HepG2 (cell line): ENCODE results near the gene COL25A1. TPM values are rescaled to one million over a fixed set of nuclear protein-coding genes. Genes with fewer than 3 reads are reported as not detected.

Experiments used
- ATAC-seq: fragments of 200-7000 bp; cut with Tn5 transposase; 3 replicates; pipeline ENCODE4 v1.9.1; 2020; ENCODE audit warnings: mild to moderate bottlenecking, moderate library complexity
- BruUV-seq: library from RNA; stranded (reverse); fragments of 400-500 nt; replicated peaks from 2 replicates; lab custom pipeline; 2021; lab: Mats Ljungman, UMichigan
- CTCF ChIA-PET: fragments of 300-600 bp; formaldehyde crosslinking; extraction: SDS; loops from one replicate; lab custom pipeline; 2021; ENCODE audit warnings: low total read pairs, inconsistent platforms, low intra/inter-chr PET ratio; lab: Yijun Ruan, JAX
- POLR2A ChIA-PET: fragments of 350-600 bp; sonication (Branson Sonifier 250); formaldehyde crosslinking; loops from one replicate; lab custom pipeline; 2020; ENCODE audit warnings: antibody characterized with exemption, inconsistent platforms; lab: Yijun Ruan, JAX
- DNase-seq: peaks from one replicate; pipeline ENCODE4 v3.0.0-alpha.2; 2015; ENCODE audit warnings: low spot score
- FAIRE-seq: peaks from 3 replicates; lab custom pipeline; 2011; peaks lifted over from hg19 to GRCh38; lab: Jason Lieb, UNC
- H2AFZ ChIP-seq: one replicate; pipeline ENCODE4 v1.6.1; 2011; ENCODE audit warnings: low read length, inconsistent platforms
- H3K27ac ChIP-seq: fragments of 300-600 bp; 3 replicates; pipeline ENCODE4 v1.8.0; 2011; ENCODE audit warnings: mixed run types, mild to moderate bottlenecking, mixed read lengths, low read length, inconsistent platforms; ENCODE audit not compliant: insufficient read depth; ENCODE audit errors: extremely low read length
- H3K27me3 ChIP-seq, 2 experiments: fragments of 200-600 bp in 1 of 2; 2 replicates in 1 of 2; 3 replicates in 1 of 2; pipeline versions ENCODE4 v1.6.0 to v1.8.0; 2011; ENCODE audit warnings: low read length in 2 of 2, mild to moderate bottlenecking in 2 of 2, moderate library complexity in 2 of 2, inconsistent platforms in 1 of 2; ENCODE audit not compliant: insufficient read depth in 2 of 2, control insufficient read depth in 1 of 2
- H3K36me3 ChIP-seq, 2 experiments: fragments of 200-600 bp in 1 of 2; replicated peaks in 1 of 2; 2 replicates in 1 of 2; 3 replicates in 1 of 2; pipeline versions ENCODE4 v1.5.1 to v1.8.0; 2011; ENCODE audit warnings: low read length in 2 of 2, inconsistent platforms in 1 of 2; ENCODE audit not compliant: insufficient read depth in 2 of 2, control insufficient read depth in 1 of 2
- H3K4me1 ChIP-seq: 2 replicates; pipeline ENCODE4 v1.5.1; 2012; ENCODE audit warnings: low read length, inconsistent platforms; ENCODE audit not compliant: insufficient read depth
- H3K4me2 ChIP-seq: 2 replicates; pipeline ENCODE4 v1.6.0; 2011; ENCODE audit warnings: low read depth, low read length, inconsistent platforms
- H3K4me3 ChIP-seq, 3 experiments: fragments of 200-600 bp in 1 of 3; sonication (generic), shearing (Covaris generic) in 1 of 3; replicated peaks in 1 of 3; 2 replicates each; pipeline ENCODE4 v1.5.1; 2011 to 2016; ENCODE audit warnings: low read length in 3 of 3, inconsistent platforms in 2 of 3, low read depth in 2 of 3, mild to moderate bottlenecking in 2 of 3, control low read depth in 1 of 3, mixed read lengths in 1 of 3; ENCODE audit not compliant: insufficient read depth in 1 of 3
- H3K79me2 ChIP-seq: one replicate; pipeline ENCODE4 v1.6.1; 2011; ENCODE audit warnings: low read length, inconsistent platforms; ENCODE audit not compliant: insufficient read depth
- H3K9ac ChIP-seq: 2 replicates; pipeline ENCODE4 v1.6.0; 2011; ENCODE audit warnings: mild to moderate bottlenecking, low read depth, low read length, inconsistent platforms; ENCODE audit not compliant: insufficient read depth
- H3K9me3 ChIP-seq: 2 replicates; pipeline ENCODE4 v1.5.1; 2012; ENCODE audit warnings: mild to moderate bottlenecking, low read length
- H4K20me1 ChIP-seq: 2 replicates; pipeline ENCODE4 v1.6.0; 2011; ENCODE audit warnings: inconsistent platforms, mild to moderate bottlenecking, low read length, moderate library complexity; ENCODE audit not compliant: insufficient read depth
- ATF6 ChIP-seq: sonication (generic); formaldehyde crosslinking; conservative IDR thresholded peaks from 2 replicates; pipeline ENCODE4 v1.4.0; 2020; ENCODE audit warnings: missing genetic modification reagents
- CCAR2 ChIP-seq: fragments of 200-400 bp; formaldehyde crosslinking; optimal IDR thresholded peaks from 2 replicates; pipeline ENCODE3; 2018; ENCODE audit warnings: low read depth, mild to moderate bottlenecking, low read length, moderate library complexity
- MED8 ChIP-seq: sonication (generic); formaldehyde crosslinking; IDR thresholded peaks from 2 replicates; pipeline ENCODE4 v1.8.1; 2023; ENCODE audit warnings: mild to moderate bottlenecking, missing genetic modification reagents; ENCODE audit not compliant: insufficient replicate concordance
- MXD1 ChIP-seq: sonication (generic); formaldehyde crosslinking; IDR thresholded peaks from 2 replicates; pipeline ENCODE4 v1.4.0; 2020; ENCODE audit warnings: mild to moderate bottlenecking, missing genetic modification reagents
- TFDP1 ChIP-seq: IDR thresholded peaks from 2 replicates; pipeline ENCODE4 v1.6.1; 2016; ENCODE audit warnings: missing compliant biosample characterization, missing genetic modification reagents, borderline replicate concordance
- TFDP2 ChIP-seq: sonication (generic); formaldehyde crosslinking; IDR thresholded peaks from 2 replicates; pipeline ENCODE4 v1.4.0; 2020; ENCODE audit warnings: missing genetic modification reagents
- ZNF616 ChIP-seq: sonication (generic); formaldehyde crosslinking; IDR thresholded peaks from 2 replicates; pipeline ENCODE4 v1.5.0; 2020; ENCODE audit warnings: low read depth, mild to moderate bottlenecking, missing genetic modification reagents
- ZNF737 ChIP-seq: sonication (generic); formaldehyde crosslinking; IDR thresholded peaks from 2 replicates; pipeline ENCODE4 v1.5.0; 2020; ENCODE audit warnings: missing genetic modification reagents, mild to moderate bottlenecking, borderline replicate concordance
- whole genome bisulfite sequencing: methylation state at CpG from one replicate; pipeline ENCODE4 v1.1.6; 2017; ENCODE audit warnings: low lambda C conversion rate; 5-methylcytosine and 5-hydroxymethylcytosine counted together
- in situ Hi-C: cut with HindIII; loops from 2 replicates; pipeline ENCODE4 v1.10.0; 2017; ENCODE audit warnings: low pct_unique_long_range_greater_than_20kb; ENCODE audit not compliant: extremely low pct_ligation_motif_present
- intact Hi-C: fragments of 100-400 bp; cut with micrococcal nuclease; formaldehyde crosslinking; loops from one replicate; pipeline ENCODE4 v1.10.0; 2022; ENCODE audit not compliant: unreplicated experiment
- polyA plus RNA-seq, 8 experiments: library from polyadenylated mRNA; depleted of rRNA in 3 of 8; stranded (reverse) in 7 of 8; unstranded in 1 of 8; fragments of >200 nt; fragmentation: Illumina TruSeq in 4 of 8; extraction: Trizol in 4 of 8; gene quantifications; 2 replicates each; pipeline versions ENCODE4 v1.2.1 to v1.2.3, GENCODE V29; 2011 to 2016; ENCODE audit warnings: low read depth in 4 of 8, missing spikeins in 1 of 8, mixed read lengths in 1 of 8; ENCODE audit not compliant: insufficient read depth in 1 of 8
- total RNA-seq, 5 experiments: library from RNA; depleted of rRNA; stranded (reverse); fragments of >200 nt; fragmentation: Illumina TruSeq; extraction: Trizol; gene quantifications; 2 replicates each; pipeline ENCODE4 v1.2.3, GENCODE V29; 2016; ENCODE audit warnings: low read depth in 1 of 5

Gene COL25A1
- total and polyA plus RNA-seq, 2 of the 13 experiments (the other 11 are each of a cell fraction or from before 2014, with no cell fraction given): not detected

- in situ Hi-C loops (no loop called here), intact Hi-C loops (no loop called here)
- no peak for DNase-seq
- 24% methylated on average over 2 of the region's 2 CpGs for WGBS
- no TSS peak for BruUV-seq
- peaks cover 15% of the 10 kb centered on the region for H3K9me3 ChIP-seq
- no peak overlapping the region for H2AFZ ChIP-seq
- H3K27ac ChIP-seq: no peak overlapping the region
- no peaks in the 10 kb centered on the region for H3K79me2 ChIP-seq
- H3K9ac ChIP-seq: no peak overlapping the region
- H3K36me3 ChIP-seq: no peaks in the 10 kb centered on the region
- TF ChIP-seq ATF6: no peak
- TF ChIP-seq MXD1 (CRISPR knock-in tag): no peak
- TF ChIP-seq MED8 (CRISPR knock-in tag): no peak
- no peak for TF ChIP-seq ZNF616 (CRISPR knock-in tag)
- no peak for TF ChIP-seq TFDP2 (CRISPR knock-in tag)
- no peak for TF ChIP-seq TFDP1 (CRISPR knock-in tag)
- TF ChIP-seq CCAR2: no peak
- TF ChIP-seq ZNF737: no peak
- no peaks in the 10 kb centered on the region for H3K27me3 ChIP-seq
- H3K4me2 ChIP-seq: no peak overlapping the region
- H4K20me1 ChIP-seq: no peaks in the 10 kb centered on the region
- ChIA-PET CTCF (no interaction called here), POLR2A (no interaction called here)
- ATAC-seq: no peak
- no peak for FAIRE-seq
- H3K4me1 ChIP-seq: no peaks in the 10 kb centered on the region
- no peak overlapping the region for H3K4me3 ChIP-seq
These were observed 17.2 kb upstream of the COL25A1 start for GRCh38 chr4:109319684-109320083.
